GM12878 (cell line): ENCODE results near the gene SYK. TPM values are rescaled to one million over a fixed set of nuclear protein-coding genes. Genes with fewer than 3 reads are reported as not detected.
A peak's percentile ranks its signal among the peaks of the same experiment; 100 is the strongest.

Experiments
- ATAC-seq: fragments of 200-7000 bp; cut with Tn5 transposase; 3 replicates; pipeline ENCODE4 v1.9.1; 2020; ENCODE audit warnings: mild to moderate bottlenecking, moderate library complexity
- BruUV-seq: library from RNA; stranded (reverse); fragments of 400-500 nt; replicated peaks from 2 replicates; lab custom pipeline; 2021; lab: Mats Ljungman, UMichigan
- CTCF ChIA-PET: fragments of 300-600 bp; sonication (Branson Sonifier 250); formaldehyde crosslinking; extraction: SDS; loops from one replicate; lab custom pipeline; 2021; ENCODE audit warnings: inconsistent platforms; lab: Yijun Ruan, JAX
- POLR2A ChIA-PET: fragments of 350-600 bp; formaldehyde crosslinking; extraction: SDS; loops from one replicate; lab custom pipeline; 2021; ENCODE audit warnings: inconsistent platforms; lab: Charles Lee
- RAD21 ChIA-PET: fragments of 300-600 bp; sonication (Branson Sonifier 250); formaldehyde crosslinking; loops from one replicate; lab custom pipeline; 2023; ENCODE audit warnings: antibody characterized with exemption; ENCODE audit not compliant: unreplicated experiment; lab: Charles Lee
- SMC1A ChIA-PET: fragments of 300-600 bp; sonication (Branson Sonifier 250); formaldehyde crosslinking; loops from one replicate; lab custom pipeline; 2023; ENCODE audit not compliant: unreplicated experiment, uncharacterized antibody; lab: Charles Lee
- DNase-seq: peaks from one replicate; pipeline ENCODE4 v3.0.0-alpha.2; 2011; ENCODE audit warnings: low read depth, low spot score
- FAIRE-seq: peaks from 3 replicates; lab custom pipeline; 2011; peaks lifted over from hg19 to GRCh38; lab: Jason Lieb, UNC
- H2AFZ ChIP-seq: 2 replicates; pipeline ENCODE4 v1.6.0; 2011; ENCODE audit warnings: low read depth, low read length, control low read depth; ENCODE audit not compliant: control insufficient read depth
- H3K27ac ChIP-seq: 2 replicates; pipeline ENCODE4 v1.5.1; 2011; ENCODE audit warnings: control low read depth; ENCODE audit not compliant: control insufficient read depth, insufficient read depth
- H3K27me3 ChIP-seq, 2 experiments: replicated peaks in 1 of 2; 2 replicates each; pipeline versions ENCODE4 v1.6.0 to v1.6.1; 2011; ENCODE audit warnings: low read length in 1 of 2; ENCODE audit not compliant: control insufficient read depth in 2 of 2, insufficient read depth in 2 of 2
- H3K36me3 ChIP-seq, 2 experiments: 2 replicates each; pipeline ENCODE4 v1.5.1; 2011; ENCODE audit warnings: low read length in 1 of 2; ENCODE audit not compliant: control insufficient read depth in 2 of 2, insufficient read depth in 2 of 2
- H3K4me1 ChIP-seq: 2 replicates; pipeline ENCODE4 v1.6.1; 2011; ENCODE audit warnings: mild to moderate bottlenecking, low read length, moderate library complexity, mixed read lengths; ENCODE audit not compliant: control insufficient read depth, insufficient read depth
- H3K4me2 ChIP-seq: 2 replicates; pipeline ENCODE4 v1.6.0; 2011; ENCODE audit warnings: control low read depth; ENCODE audit not compliant: control insufficient read depth, insufficient read depth
- H3K4me3 ChIP-seq: fragments of 200-600 bp; sonication (generic); 2 replicates; pipeline ENCODE4 v1.5.1; 2016
- H3K79me2 ChIP-seq: 2 replicates; pipeline ENCODE4 v1.6.0; 2011; ENCODE audit warnings: low read length; ENCODE audit not compliant: control insufficient read depth, insufficient read depth
- H3K9ac ChIP-seq: 2 replicates; pipeline ENCODE4 v1.8.0; 2011; ENCODE audit warnings: low read length, control low read depth, mixed read lengths; ENCODE audit not compliant: control insufficient read depth, insufficient read depth
- H3K9me3 ChIP-seq: replicated peaks from 3 replicates; pipeline ENCODE4 v1.5.1; 2011; ENCODE audit warnings: mild to moderate bottlenecking, low read length; ENCODE audit not compliant: control insufficient read depth, insufficient read depth
- H4K20me1 ChIP-seq: 2 replicates; pipeline ENCODE4 v1.6.0; 2011; ENCODE audit not compliant: control insufficient read depth, insufficient read depth
- BMI1 ChIP-seq: fragments of 450-650 bp; IDR thresholded peaks from 2 replicates; pipeline ENCODE4 v1.6.1; 2016; ENCODE audit warnings: mild to moderate bottlenecking, moderate library complexity, borderline replicate concordance
- CHD4 ChIP-seq: fragments of 200-600 bp; sonication (generic); IDR thresholded peaks from 2 replicates; pipeline ENCODE4 v1.6.1; 2016; ENCODE audit warnings: mild to moderate bottlenecking
- CUX1 ChIP-seq: IDR thresholded peaks from 2 replicates; pipeline ENCODE4 v1.6.1; 2012; ENCODE audit warnings: improper control_type of control experiment, low read depth, low read length; ENCODE audit not compliant: insufficient replicate concordance
- E4F1 ChIP-seq: fragments of 450-650 bp; IDR thresholded peaks from 2 replicates; pipeline ENCODE4 v1.6.1; 2018; ENCODE audit warnings: borderline replicate concordance, mild to moderate bottlenecking; ENCODE audit not compliant: partially characterized antibody
- EZH2 ChIP-seq: IDR thresholded peaks from 2 replicates; pipeline ENCODE4 v1.6.1; 2012; ENCODE audit warnings: low read depth, mild to moderate bottlenecking, control low read depth, inconsistent platforms, low read length, borderline replicate concordance; ENCODE audit not compliant: control insufficient read depth
- HCFC1 ChIP-seq: fragments of 150-350 bp; IDR thresholded peaks from 2 replicates; pipeline ENCODE4 v1.6.1; 2014; ENCODE audit warnings: low read length
- NFIC ChIP-seq: IDR thresholded peaks from 2 replicates; pipeline ENCODE4 v1.6.1; 2012; ENCODE audit warnings: low read depth, mild to moderate bottlenecking, inconsistent platforms, low read length, moderate library complexity
- NKRF ChIP-seq: fragments of 450-650 bp; conservative IDR thresholded peaks from 2 replicates; pipeline ENCODE4 v1.6.1; 2017; ENCODE audit warnings: mild to moderate bottlenecking, moderate library complexity
- NR2C2 ChIP-seq: IDR thresholded peaks from 2 replicates; pipeline ENCODE4 v1.6.1; 2011; ENCODE audit warnings: borderline replicate concordance, low read depth; ENCODE audit not compliant: control insufficient read depth, insufficient read length
- SIX5 ChIP-seq: IDR thresholded peaks from 2 replicates; pipeline ENCODE4 v1.6.1; 2011; ENCODE audit warnings: mild to moderate bottlenecking, low read depth, low read length, moderate library complexity; ENCODE audit not compliant: severe bottlenecking
- TCF12 ChIP-seq: IDR thresholded peaks from 2 replicates; pipeline ENCODE4 v1.6.1; 2011; ENCODE audit warnings: low read depth, mild to moderate bottlenecking, low read length
- TCF3 ChIP-seq: IDR thresholded peaks from 2 replicates; pipeline ENCODE4 v1.6.1; 2012; ENCODE audit warnings: low read depth, mild to moderate bottlenecking, low read length, borderline replicate concordance; ENCODE audit not compliant: insufficient read depth
- TCF7 ChIP-seq: IDR thresholded peaks from 2 replicates; pipeline ENCODE4 v1.6.1; 2014; ENCODE audit warnings: antibody characterized with exemption, borderline replicate concordance
- WGBS: methylation state at CpG from one replicate; pipeline ENCODE4 v1.1.6; 2016; ENCODE audit warnings: low lambda C conversion rate; ENCODE audit not compliant: insufficient replicate concordance, insufficient coverage; ENCODE audit errors: missing lambda C conversion rate; 5-methylcytosine and 5-hydroxymethylcytosine counted together
- in situ Hi-C: fragments of 300-500 bp; cut with MboI; formaldehyde crosslinking; loops from 9 replicates; pipeline ENCODE4 v1.14.3; 2018; ENCODE audit warnings: mixed read lengths
- intact Hi-C: fragments of 100-400 bp; cut with micrococcal nuclease; formaldehyde crosslinking; loops from one replicate; pipeline ENCODE4 v1.14.2; 2022; ENCODE audit not compliant: unreplicated experiment
- polyA plus RNA-seq, 11 experiments: library from polyadenylated mRNA; depleted of rRNA in 4 of 11; unstranded in 6 of 11; stranded (reverse) in 5 of 11; fragments of >200 nt; fragmentation: Nextera tagmentation in 4 of 11; fragmentation: Illumina TruSeq in 1 of 11; extraction: Ambion mirVana in 4 of 11; extraction: Trizol in 1 of 11; gene quantifications; 1 replicate in 1 of 11; 2 replicates in 10 of 11; pipeline versions ENCODE4 v1.2.1 to v1.2.3, GENCODE V29; 2011 to 2016; ENCODE audit warnings: inconsistent platforms in 2 of 11, missing spikeins in 2 of 11, low read depth in 1 of 11
- total RNA-seq, 4 experiments: library from RNA; depleted of rRNA in 3 of 4; stranded (reverse); fragments of >200 nt in 3 of 4; fragmentation: Illumina TruSeq in 1 of 4; extraction: Trizol in 1 of 4; gene quantifications; 2 replicates each; pipeline versions ENCODE4 v1.2.1 to v1.2.3, GENCODE V29; 2013 to 2021

Gene SYK
- total and polyA plus RNA-seq, 10 of the 15 experiments (the other 5 are each of a cell fraction or from before 2014, with no cell fraction given): 6.5 to 135 (median 68.8) TPM

- TF ChIP-seq NFIC (peak; percentile 80; the same call in 1 of the 2 replicates), CHD4 (no peak), TCF7 (no peak), CUX1 (no peak), SIX5 (no peak)
Observed at GRCh38 chr9:90830977-90831376, 29.4 kb downstream of the SYK start (continued).

GRCh38 chr9:90832261-90832660 is 30.6 kb downstream of the SYK start:
- Histone ChIP-seq H3K27ac (no peak overlapping the region), H3K9ac (no peak overlapping the region), H2AFZ (no peak overlapping the region), H3K4me1 (peaks cover 23% of the 10 kb centered on the region), H4K20me1 (no peaks in the 10 kb centered on the region), H3K36me3 (no peaks in the 10 kb centered on the region; a peak in 1 of 4 replicates), H3K79me2 (peaks cover 52% of the 10 kb centered on the region), H3K4me3 (no peak overlapping the region), H3K4me2 (no peak overlapping the region), H3K9me3 (peaks cover 5% of the 10 kb centered on the region; the same call in 2 of the 3 replicates), H3K27me3 (no peaks in the 10 kb centered on the region)
- WGBS: 62% methylated on average over 3 of the region's 3 CpGs
- RAD21 ChIA-PET: interaction anchor here (1.1 to 1.4 kb wide), 2 partner anchors 35 to 37 kb away, joined by 3 to 4 read pairs; no protein-coding TSS in a partner anchor
- DNase-seq (no peak), FAIRE-seq (no peak), ATAC-seq (no peak)
- POLR2A ChIA-PET: no interaction called here
- BruUV-seq: no TSS peak
- CTCF ChIA-PET: interaction anchor here (1.1 kb wide), 2 partner anchors 15 to 38 kb away, joined by 3 to 4 read pairs; no protein-coding TSS in a partner anchor
- SMC1A ChIA-PET: interaction anchor here (1.0 to 2.0 kb wide), 5 partner anchors 15 to 76 kb away, joined by 3 to 10 read pairs (median 3); no protein-coding TSS in a partner anchor
- intact Hi-C loops (no loop called here), in situ Hi-C loops (no loop called here)
- TF ChIP-seq E4F1 (no peak), BMI1 (no peak), TCF12 (no peak), HCFC1 (no peak), TCF3 (no peak), NKRF (no peak), NR2C2 (no peak), EZH2 (no peak)
